ENCODE data around the gene KCNJ16.

DNA sequence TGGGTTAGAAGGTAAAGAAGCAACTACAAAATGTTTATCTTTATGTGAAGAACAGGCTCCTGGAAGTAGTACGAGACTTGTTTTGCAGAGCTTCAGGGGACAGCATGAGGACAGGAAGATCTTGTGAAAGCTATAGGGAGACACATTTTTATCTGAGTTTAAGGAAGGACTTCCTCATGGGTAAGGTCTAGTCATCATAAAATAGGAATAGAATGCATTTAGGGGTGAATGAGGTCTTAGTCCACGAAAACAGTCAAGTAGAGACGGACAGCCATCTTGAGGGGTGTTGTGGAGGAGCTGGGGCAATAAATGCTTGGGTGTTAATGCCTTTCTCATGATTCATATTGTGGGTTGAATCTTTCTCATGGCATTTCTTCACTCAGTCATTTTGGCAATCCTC is 24.3 kb downstream of the KCNJ16 start:
- no peak for TF ChIP-seq EZH2 (IDR thresholded peaks at IDR 0.05; ENCODE audit: insufficient read depth, poor library complexity, severe bottlenecking)
- TF ChIP-seq EZH2phosphoT487 (IDR thresholded peaks at IDR 0.05; ENCODE audit: insufficient read depth, low read depth), result no peak
